ENCODE measurements around the gene FGFBP3. TPM values are rescaled to one million over a fixed set of nuclear protein-coding genes. Genes with fewer than 3 reads are reported as not detected.

Gene FGFBP3, protein sequence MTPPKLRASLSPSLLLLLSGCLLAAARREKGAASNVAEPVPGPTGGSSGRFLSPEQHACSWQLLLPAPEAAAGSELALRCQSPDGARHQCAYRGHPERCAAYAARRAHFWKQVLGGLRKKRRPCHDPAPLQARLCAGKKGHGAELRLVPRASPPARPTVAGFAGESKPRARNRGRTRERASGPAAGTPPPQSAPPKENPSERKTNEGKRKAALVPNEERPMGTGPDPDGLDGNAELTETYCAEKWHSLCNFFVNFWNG
- total RNA-seq, result 3.1 and 3.7 TPM in 2 replicates
- long read RNA-seq, result 0 reads

DNA sequence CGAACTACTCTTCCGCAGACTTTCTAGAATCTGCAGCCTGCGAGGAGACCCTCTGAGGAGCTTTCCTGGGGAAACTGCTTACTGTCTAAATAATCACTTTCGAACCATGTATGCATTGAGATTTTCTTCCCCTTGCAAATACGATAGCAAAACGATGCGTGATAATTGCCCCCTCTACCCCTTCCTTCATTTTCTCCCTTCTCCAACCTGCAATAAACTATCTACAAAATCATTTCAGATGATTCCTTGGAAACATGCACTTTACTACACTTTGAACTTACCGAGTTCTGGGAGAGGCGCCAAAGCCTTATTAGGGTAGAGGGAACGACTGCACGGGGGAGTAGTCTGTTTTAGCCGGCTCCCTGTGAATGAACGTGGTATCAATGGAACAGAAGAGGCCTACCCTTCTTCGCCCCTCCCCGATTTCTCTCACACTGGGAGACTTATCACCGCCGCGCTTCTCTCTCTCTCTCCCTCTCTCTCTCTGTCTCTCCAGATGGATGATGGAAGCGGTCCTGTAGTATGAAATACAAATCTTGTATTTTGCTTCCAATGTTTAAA lies at the start of gene FGFBP3:
Gene FGFBP3, minus strand, starts transcription at position 370 of the 561 bp plus-strand sequence. CDS start 517 bp downstream, outside the sequence.
- peak within 1 kb of the TSS; percentile 83 for H3K4me3 Mint-ChIP-seq (ENCODE audit: unreplicated experiment)
- peak within 1 kb of the TSS; percentile 45 for H3K27ac Mint-ChIP-seq (ENCODE audit: unreplicated experiment)
- H3K27me3 Mint-ChIP-seq (ENCODE audit: unreplicated experiment), result peaks cover 13% of the 10 kb centered on the region
- peak; percentile 66 for DNase-seq (ENCODE audit: extremely low spot score, unreplicated experiment)
- H3K36me3 Mint-ChIP-seq (ENCODE audit: unreplicated experiment), result peaks cover 4% of the 10 kb centered on the region
- TF ChIP-seq, protein P1, sequence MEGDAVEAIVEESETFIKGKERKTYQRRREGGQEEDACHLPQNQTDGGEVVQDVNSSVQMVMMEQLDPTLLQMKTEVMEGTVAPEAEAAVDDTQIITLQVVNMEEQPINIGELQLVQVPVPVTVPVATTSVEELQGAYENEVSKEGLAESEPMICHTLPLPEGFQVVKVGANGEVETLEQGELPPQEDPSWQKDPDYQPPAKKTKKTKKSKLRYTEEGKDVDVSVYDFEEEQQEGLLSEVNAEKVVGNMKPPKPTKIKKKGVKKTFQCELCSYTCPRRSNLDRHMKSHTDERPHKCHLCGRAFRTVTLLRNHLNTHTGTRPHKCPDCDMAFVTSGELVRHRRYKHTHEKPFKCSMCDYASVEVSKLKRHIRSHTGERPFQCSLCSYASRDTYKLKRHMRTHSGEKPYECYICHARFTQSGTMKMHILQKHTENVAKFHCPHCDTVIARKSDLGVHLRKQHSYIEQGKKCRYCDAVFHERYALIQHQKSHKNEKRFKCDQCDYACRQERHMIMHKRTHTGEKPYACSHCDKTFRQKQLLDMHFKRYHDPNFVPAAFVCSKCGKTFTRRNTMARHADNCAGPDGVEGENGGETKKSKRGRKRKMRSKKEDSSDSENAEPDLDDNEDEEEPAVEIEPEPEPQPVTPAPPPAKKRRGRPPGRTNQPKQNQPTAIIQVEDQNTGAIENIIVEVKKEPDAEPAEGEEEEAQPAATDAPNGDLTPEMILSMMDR (IDR thresholded peaks at IDR 0.05), result no peak
- H3K4me1 Mint-ChIP-seq (ENCODE audit: unreplicated experiment), result peaks cover 19% of the 10 kb centered on the region
- H3K9me3 Mint-ChIP-seq (ENCODE audit: unreplicated experiment), result no peaks in the 10 kb centered on the region

DNA sequence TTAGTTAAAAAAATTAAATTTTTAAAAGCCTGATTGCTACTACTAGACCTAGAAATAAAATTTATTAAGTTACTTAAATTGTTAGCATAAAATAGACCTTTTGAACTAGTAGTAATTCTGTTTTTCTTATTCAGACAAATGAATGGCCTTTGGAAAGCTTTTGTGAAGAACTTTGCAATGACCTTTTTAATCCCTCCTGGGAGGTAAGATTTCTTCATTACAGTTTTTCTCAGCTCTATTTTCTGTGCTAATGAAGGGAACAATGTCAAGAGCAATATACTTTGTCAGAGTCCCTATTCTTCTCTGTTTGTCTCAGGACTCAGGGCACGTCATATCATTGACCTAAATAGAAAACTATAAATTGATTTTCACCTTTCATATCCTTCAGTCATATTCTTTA lies 47.8 kb upstream of the FGFBP3 start:
- TF ChIP-seq, protein P1 (IDR thresholded peaks at IDR 0.05), result no peak
- no peak overlapping the region for H3K4me3 Mint-ChIP-seq (ENCODE audit: unreplicated experiment)
- no peaks in the 10 kb centered on the region for H3K4me1 Mint-ChIP-seq (ENCODE audit: unreplicated experiment)
- no peaks in the 10 kb centered on the region for H3K9me3 Mint-ChIP-seq (ENCODE audit: unreplicated experiment)
- no peak overlapping the region for H3K27ac Mint-ChIP-seq (ENCODE audit: unreplicated experiment)
- H3K36me3 Mint-ChIP-seq (ENCODE audit: unreplicated experiment), result peaks cover 68% of the 10 kb centered on the region
- no peak for DNase-seq (ENCODE audit: extremely low spot score, unreplicated experiment)
- no peaks in the 10 kb centered on the region for H3K27me3 Mint-ChIP-seq (ENCODE audit: unreplicated experiment)

DNA sequence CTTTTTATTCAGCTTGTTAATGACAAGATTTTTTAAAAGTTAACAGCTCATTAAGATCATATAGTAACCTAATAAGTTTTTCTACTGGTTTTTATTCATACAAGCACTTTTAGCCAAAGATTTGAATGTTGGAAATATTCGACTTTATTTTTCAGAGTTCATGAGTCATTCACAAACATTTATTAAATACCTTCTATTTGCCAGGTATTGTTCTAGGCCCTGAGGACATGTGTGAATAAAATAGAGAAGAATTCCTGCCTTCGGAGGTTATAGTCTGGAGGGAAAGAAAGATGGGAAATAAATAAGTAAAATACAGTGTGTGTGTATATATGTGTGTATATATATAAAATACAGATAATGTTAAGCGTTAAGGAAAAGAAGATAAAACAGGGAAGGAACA lies 45.8 kb upstream of the FGFBP3 start:
- H3K4me1 Mint-ChIP-seq (ENCODE audit: unreplicated experiment), result no peaks in the 10 kb centered on the region
- no peak overlapping the region for H3K27ac Mint-ChIP-seq (ENCODE audit: unreplicated experiment)
- no peak overlapping the region for H3K4me3 Mint-ChIP-seq (ENCODE audit: unreplicated experiment)
- no peaks in the 10 kb centered on the region for H3K27me3 Mint-ChIP-seq (ENCODE audit: unreplicated experiment)
- H3K36me3 Mint-ChIP-seq (ENCODE audit: unreplicated experiment), result peaks cover 63% of the 10 kb centered on the region
- TF ChIP-seq, protein P1 (IDR thresholded peaks at IDR 0.05), result no peak
- DNase-seq (ENCODE audit: extremely low spot score, unreplicated experiment), result no peak
- H3K9me3 Mint-ChIP-seq (ENCODE audit: unreplicated experiment), result no peaks in the 10 kb centered on the region

DNA sequence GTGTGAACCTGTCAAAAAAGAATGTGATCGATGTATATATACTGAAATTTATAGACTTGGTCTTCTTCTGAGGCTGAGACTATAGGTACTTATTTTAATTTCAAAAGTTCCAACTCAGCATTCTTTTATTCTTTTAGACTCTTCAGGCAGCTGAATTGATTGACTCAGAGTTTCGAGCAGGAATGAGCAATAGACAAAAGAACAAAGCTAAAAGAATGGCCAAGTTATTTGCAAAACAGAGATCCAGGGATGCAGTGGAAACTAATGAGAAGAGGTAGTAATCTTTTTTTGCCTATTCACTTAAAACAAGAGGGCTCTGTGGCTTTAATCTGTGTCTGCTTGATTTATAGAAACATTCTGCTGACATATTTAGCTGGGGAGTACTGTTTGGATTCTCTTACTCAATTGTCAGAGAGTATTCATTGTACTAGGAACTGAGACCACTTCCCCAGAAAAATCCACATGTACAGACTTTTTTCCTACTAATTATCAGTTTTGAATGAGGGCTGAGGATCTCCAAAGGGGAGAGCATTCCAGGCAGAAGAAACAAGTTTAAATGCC lies 44.4 kb upstream of the FGFBP3 start:
- Mint-ChIP-seq H3K36me3 (ENCODE audit: unreplicated experiment) (peaks cover 61% of the 10 kb centered on the region), H3K4me3 (ENCODE audit: unreplicated experiment) (no peak overlapping the region), H3K9me3 (ENCODE audit: unreplicated experiment) (no peaks in the 10 kb centered on the region), H3K27me3 (ENCODE audit: unreplicated experiment) (no peaks in the 10 kb centered on the region), H3K27ac (ENCODE audit: unreplicated experiment) (no peak overlapping the region), H3K4me1 (ENCODE audit: unreplicated experiment) (no peaks in the 10 kb centered on the region)
- DNase-seq (ENCODE audit: extremely low spot score, unreplicated experiment), result no peak
- TF ChIP-seq, protein P1 (IDR thresholded peaks at IDR 0.05), result no peak

DNA sequence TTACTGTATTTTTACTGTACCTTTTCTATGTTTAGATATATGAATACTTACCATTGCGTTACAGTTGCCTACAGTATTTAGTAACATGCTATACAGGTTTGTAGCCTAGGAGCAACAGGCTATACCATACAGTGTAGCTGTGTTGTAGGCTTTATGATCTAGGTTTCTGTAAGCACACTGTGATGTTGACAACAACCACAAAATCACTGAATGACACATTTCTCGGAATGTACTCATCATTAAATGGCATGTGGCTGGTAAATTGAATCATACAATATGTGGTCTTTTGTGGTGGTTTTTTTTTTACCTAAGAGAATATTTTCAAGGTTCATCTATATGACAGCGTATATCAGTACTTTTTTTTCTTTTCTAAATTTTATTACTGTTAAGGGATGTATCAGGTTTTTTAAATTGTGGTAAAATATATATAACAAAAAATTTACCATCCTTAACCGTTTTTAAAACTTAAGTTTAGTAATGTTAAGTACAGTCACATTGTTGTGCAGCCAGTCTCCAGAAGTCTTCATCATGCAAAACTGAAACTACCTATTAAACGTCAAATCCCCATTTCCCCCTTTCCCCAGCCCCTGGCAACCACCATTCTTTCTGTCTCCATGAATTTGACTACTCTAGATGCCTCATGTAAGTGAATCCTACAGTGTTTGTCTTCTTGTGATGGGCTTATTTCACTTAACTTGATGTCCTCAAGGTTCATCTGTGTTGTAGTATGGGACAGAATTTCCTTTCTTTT lies 35.8 kb upstream of the FGFBP3 start:
- H3K9me3 Mint-ChIP-seq (ENCODE audit: unreplicated experiment), result no peaks in the 10 kb centered on the region
- TF ChIP-seq, protein P1 (IDR thresholded peaks at IDR 0.05), result no peak
- no peak overlapping the region for H3K4me3 Mint-ChIP-seq (ENCODE audit: unreplicated experiment)
- H3K4me1 Mint-ChIP-seq (ENCODE audit: unreplicated experiment), result no peaks in the 10 kb centered on the region
- H3K27me3 Mint-ChIP-seq (ENCODE audit: unreplicated experiment), result no peaks in the 10 kb centered on the region
- H3K36me3 Mint-ChIP-seq (ENCODE audit: unreplicated experiment), result peaks cover 30% of the 10 kb centered on the region
- no peak for DNase-seq (ENCODE audit: extremely low spot score, unreplicated experiment)
- no peak overlapping the region for H3K27ac Mint-ChIP-seq (ENCODE audit: unreplicated experiment)
